IPS DF 6.9 (cell line): Measurements from ENCODE around the gene ASTN1.

ENCODE experiments used
- DNase-seq: peaks from one replicate; pipeline ENCODE4 v3.0.0-alpha.2; 2013; ENCODE audit warnings: low read depth, low spot score
- H3K27ac ChIP-seq: one replicate; pipeline ENCODE4 v1.5.1; 2013; ENCODE audit warnings: low read length, control low read depth
- H3K27me3 ChIP-seq: 2 replicates; pipeline ENCODE4 v1.6.1; 2013; ENCODE audit warnings: mild to moderate bottlenecking, low read length; ENCODE audit not compliant: control insufficient read depth, insufficient read depth
- H3K36me3 ChIP-seq: 2 replicates; pipeline ENCODE4 v1.6.1; 2013; ENCODE audit warnings: low read length; ENCODE audit not compliant: control insufficient read depth, insufficient read depth
- H3K4me1 ChIP-seq: 2 replicates; pipeline ENCODE4 v1.6.1; 2013; ENCODE audit warnings: low read length; ENCODE audit not compliant: control insufficient read depth, insufficient read depth
- H3K4me3 ChIP-seq: 2 replicates; pipeline ENCODE4 v1.5.1; 2013; ENCODE audit warnings: mild to moderate bottlenecking, low read length
- H3K9me3 ChIP-seq: 2 replicates; pipeline ENCODE4 v1.6.1; 2013; ENCODE audit warnings: low read length, inconsistent platforms; ENCODE audit not compliant: control insufficient read depth, insufficient read depth
- WGBS: extraction: QIAGEN DNeasy Blood & Tissue Kit; methylation state at CpG from one replicate; pipeline ENCODE4 v1.1.7; 2013; ENCODE audit warnings: mixed read lengths, missing lambda C conversion rate; ENCODE audit not compliant: insufficient read length, insufficient coverage; 5-methylcytosine and 5-hydroxymethylcytosine counted together

Gene ASTN1

GRCh38 chr1:176993587-176993986, 170.9 kb downstream of the ASTN1 start:
- Histone ChIP-seq H3K4me1 (no peaks in the 10 kb centered on the region; the same call in 1 of the 2 replicates), H3K4me3 (no peak overlapping the region), H3K27me3 (no peaks in the 10 kb centered on the region), H3K27ac (no peak overlapping the region), H3K36me3 (no peaks in the 10 kb centered on the region), H3K9me3 (no peaks in the 10 kb centered on the region)
- WGBS = no CpG with 5 or more reads among the region's 3 CpGs
- DNase-seq = no peak

DNA sequence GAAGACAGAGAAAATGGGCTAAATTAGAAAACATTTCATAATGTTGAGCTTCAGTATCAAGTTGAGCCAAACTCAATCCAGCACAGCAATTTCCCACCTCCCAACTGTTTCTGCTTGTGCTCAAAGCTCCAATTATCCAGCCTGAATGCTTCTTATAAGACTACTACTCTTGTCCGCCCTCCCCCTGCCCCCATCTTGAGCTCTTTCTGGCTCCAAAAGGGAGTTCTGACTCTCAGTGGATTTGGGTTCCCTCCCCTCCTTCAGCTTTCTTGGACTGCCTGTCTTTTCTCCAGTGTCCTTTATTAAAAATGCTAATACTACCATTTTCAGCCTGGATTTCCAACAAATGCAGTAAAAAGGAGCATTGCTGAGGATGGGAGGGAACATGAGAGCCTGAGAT, 174.8 kb downstream of the ASTN1 start:
- no peak for DNase-seq
- Histone ChIP-seq H3K4me3 (no peak overlapping the region), H3K4me1 (no peaks in the 10 kb centered on the region), H3K36me3 (no peaks in the 10 kb centered on the region), H3K9me3 (no peaks in the 10 kb centered on the region), H3K27me3 (no peaks in the 10 kb centered on the region), H3K27ac (no peak overlapping the region)
- WGBS = no CpG with 5 or more reads among the region's 1 CpG

DNA sequence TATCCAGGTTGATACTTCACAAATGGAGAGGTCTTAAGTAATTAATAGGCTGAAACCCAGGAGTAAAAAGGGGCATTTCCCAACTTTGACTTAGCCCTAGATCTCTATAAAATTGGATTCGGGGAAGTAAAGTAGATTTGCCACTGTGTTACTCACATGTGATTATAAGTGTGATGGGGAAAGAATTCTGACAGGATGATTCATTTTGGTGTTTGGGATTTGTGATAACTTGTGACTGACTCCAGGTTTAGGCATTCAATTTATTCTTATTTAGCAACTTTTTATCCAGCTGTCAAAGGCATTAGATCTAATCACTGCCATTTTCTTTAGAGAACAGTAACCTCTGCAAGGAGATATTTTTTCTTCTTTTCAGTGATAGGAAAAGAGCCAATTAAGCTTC, 175.5 kb downstream of the ASTN1 start:
- WGBS = no CpG with 5 or more reads among the region's 1 CpG
- no peaks in the 10 kb centered on the region for H3K36me3 ChIP-seq
- DNase-seq = no peak
- no peaks in the 10 kb centered on the region for H3K27me3 ChIP-seq
- no peaks in the 10 kb centered on the region for H3K9me3 ChIP-seq
- no peaks in the 10 kb centered on the region for H3K4me1 ChIP-seq
- no peak overlapping the region for H3K27ac ChIP-seq
- no peak overlapping the region for H3K4me3 ChIP-seq

- H3K9me3 ChIP-seq = no peaks in the 10 kb centered on the region
- H3K27ac ChIP-seq = no peak overlapping the region
- H3K27me3 ChIP-seq = no peaks in the 10 kb centered on the region
- H3K4me1 ChIP-seq = 0 out of 2 replicates have a peak, but pooled peaks cover 3% of the 10 kb centered on the region
- no peak overlapping the region for H3K4me3 ChIP-seq
- no peaks in the 10 kb centered on the region for H3K36me3 ChIP-seq
- DNase-seq = no peak
Measured at GRCh38 chr1:176987016-176987415, 177.5 kb downstream of the ASTN1 start.

DNA sequence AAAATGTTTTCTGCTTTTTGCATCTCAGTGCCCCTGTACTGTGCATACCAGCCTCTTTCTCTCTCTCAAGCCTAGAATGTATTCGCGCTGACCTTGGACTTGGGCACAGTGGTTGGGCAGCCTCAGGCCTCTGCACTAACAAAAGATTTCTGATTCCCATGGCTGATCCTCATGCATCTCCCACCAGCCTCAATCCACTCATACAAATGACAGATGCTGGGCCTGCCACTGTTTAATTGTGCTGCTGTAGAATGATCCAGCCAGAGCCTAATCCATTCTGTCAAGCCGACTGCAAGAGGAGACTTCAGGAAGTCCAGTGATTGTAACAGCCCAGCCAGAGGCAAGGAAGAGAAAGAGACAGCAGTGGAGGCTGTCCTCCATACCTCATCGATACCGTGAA, 180.8 kb downstream of the ASTN1 start:
- Histone ChIP-seq H3K27ac (no peak overlapping the region), H3K4me3 (no peak overlapping the region), H3K36me3 (no peaks in the 10 kb centered on the region), H3K27me3 (no peaks in the 10 kb centered on the region), H3K9me3 (no peaks in the 10 kb centered on the region), H3K4me1 (0 out of 2 replicates have a peak, but pooled peaks cover 3% of the 10 kb centered on the region)
- WGBS = no CpG with 5 or more reads among the region's 5 CpGs
- DNase-seq = no peak

- WGBS = no CpG with 5 or more reads among the region's 7 CpGs
- H3K4me1 ChIP-seq = peaks cover 1% of the 10 kb centered on the region; the same call in 1 of the 2 replicates
- no peaks in the 10 kb centered on the region for H3K36me3 ChIP-seq
- DNase-seq = no peak
- no peaks in the 10 kb centered on the region for H3K9me3 ChIP-seq
- H3K27me3 ChIP-seq = no peaks in the 10 kb centered on the region
- H3K27ac ChIP-seq = no peak overlapping the region
- H3K4me3 ChIP-seq = no peak overlapping the region
Measured at GRCh38 chr1:176976771-176977170, 187.7 kb downstream of the ASTN1 start.

DNA sequence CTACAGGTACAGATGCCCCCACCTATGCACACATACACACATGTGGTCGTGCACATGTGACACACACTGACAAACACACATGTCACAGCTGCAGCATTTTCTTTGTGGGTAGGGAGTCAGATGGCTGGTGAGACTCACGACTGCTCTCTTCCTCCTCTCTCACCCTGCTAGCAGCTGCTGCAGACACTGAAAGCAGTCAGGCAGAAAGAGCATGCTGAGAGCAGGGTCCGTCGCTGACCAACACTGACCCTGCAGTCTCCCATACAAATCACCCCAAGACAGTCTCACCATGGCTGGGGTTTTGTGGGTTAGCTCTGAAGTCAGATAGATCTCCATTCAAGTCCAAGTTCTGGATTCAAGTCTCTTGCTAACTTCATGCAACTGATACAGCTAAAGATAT, 188.3 kb downstream of the ASTN1 start:
- no peaks in the 10 kb centered on the region for H3K27me3 ChIP-seq
- H3K36me3 ChIP-seq = no peaks in the 10 kb centered on the region
- no peaks in the 10 kb centered on the region for H3K9me3 ChIP-seq
- no peak overlapping the region for H3K4me3 ChIP-seq
- WGBS = no CpG with 5 or more reads among the region's 4 CpGs
- no peak for DNase-seq
- H3K27ac ChIP-seq = no peak overlapping the region
- H3K4me1 ChIP-seq = peaks cover 1% of the 10 kb centered on the region; the same call in 1 of the 2 replicates

DNA sequence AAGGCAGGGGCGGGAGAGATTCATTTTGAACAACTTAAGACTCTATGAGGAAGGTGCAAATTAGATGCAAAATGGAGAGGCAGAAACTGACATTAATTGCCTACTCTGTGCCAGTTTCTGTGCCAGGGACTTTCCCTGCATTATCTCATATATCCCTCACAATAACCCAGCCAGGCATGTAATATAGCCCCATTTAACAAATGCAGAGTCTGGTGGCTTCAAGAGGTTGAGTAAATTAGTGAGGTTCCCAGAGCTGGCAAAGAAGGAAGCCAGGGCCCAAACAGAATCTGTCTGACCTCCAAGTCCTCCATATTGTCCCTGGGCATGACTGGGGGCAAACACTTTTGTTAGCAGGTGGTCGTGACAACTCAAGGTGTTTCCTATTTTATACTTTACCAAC, 199.8 kb downstream of the ASTN1 start:
- 100% methylated on average over 1 of the region's 2 CpGs for WGBS
- no peak overlapping the region for H3K4me3 ChIP-seq
- DNase-seq = no peak
- H3K36me3 ChIP-seq = no peaks in the 10 kb centered on the region
- no peak overlapping the region for H3K27ac ChIP-seq
- H3K9me3 ChIP-seq = no peaks in the 10 kb centered on the region
- no peaks in the 10 kb centered on the region for H3K4me1 ChIP-seq
- no peaks in the 10 kb centered on the region for H3K27me3 ChIP-seq

GRCh38 chr1:176963181-176963580, 201.3 kb downstream of the ASTN1 start:
- no peak for DNase-seq
- Histone ChIP-seq H3K27me3 (no peaks in the 10 kb centered on the region), H3K36me3 (no peaks in the 10 kb centered on the region), H3K4me1 (no peaks in the 10 kb centered on the region), H3K4me3 (no peak overlapping the region), H3K9me3 (no peaks in the 10 kb centered on the region), H3K27ac (no peak overlapping the region)
- no CpG with 5 or more reads among the region's 2 CpGs for WGBS

DNA sequence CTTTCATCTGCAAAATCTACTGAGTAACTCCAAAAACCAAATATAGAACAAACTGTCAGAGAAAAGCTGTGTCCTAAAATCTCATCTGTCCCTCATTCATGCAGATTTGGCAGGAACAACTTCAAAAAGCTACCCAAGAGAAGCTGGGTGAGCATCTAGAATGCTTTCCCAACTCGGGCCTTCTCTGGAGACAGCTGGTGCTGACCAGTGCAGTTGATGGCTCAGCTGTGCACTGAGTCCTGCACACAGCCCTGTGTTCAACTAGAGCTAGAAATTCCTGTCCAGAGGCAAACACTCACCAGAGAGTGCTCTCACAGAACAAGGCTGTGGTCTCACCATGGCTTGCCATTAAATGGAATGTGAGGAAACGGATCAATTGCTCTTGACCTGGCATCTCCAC, 202.8 kb downstream of the ASTN1 start:
- no peak overlapping the region for H3K4me3 ChIP-seq
- no peaks in the 10 kb centered on the region for H3K36me3 ChIP-seq
- no peaks in the 10 kb centered on the region for H3K9me3 ChIP-seq
- DNase-seq = no peak
- H3K27me3 ChIP-seq = no peaks in the 10 kb centered on the region
- H3K27ac ChIP-seq = no peak overlapping the region
- no peaks in the 10 kb centered on the region for H3K4me1 ChIP-seq
- no CpG with 5 or more reads among the region's 2 CpGs for WGBS

- Histone ChIP-seq H3K9me3 (no peaks in the 10 kb centered on the region), H3K4me3 (no peak overlapping the region), H3K27me3 (no peaks in the 10 kb centered on the region), H3K27ac (no peak overlapping the region), H3K36me3 (no peaks in the 10 kb centered on the region), H3K4me1 (peaks cover 1% of the 10 kb centered on the region; the same call in 1 of the 2 replicates)
- DNase-seq = no peak
- WGBS = no CpG with 5 or more reads among the region's 3 CpGs
Measured at GRCh38 chr1:176959191-176959820, 205.2 kb downstream of the ASTN1 start.
